ENCODE results near the gene SPOUT1.

DNA sequence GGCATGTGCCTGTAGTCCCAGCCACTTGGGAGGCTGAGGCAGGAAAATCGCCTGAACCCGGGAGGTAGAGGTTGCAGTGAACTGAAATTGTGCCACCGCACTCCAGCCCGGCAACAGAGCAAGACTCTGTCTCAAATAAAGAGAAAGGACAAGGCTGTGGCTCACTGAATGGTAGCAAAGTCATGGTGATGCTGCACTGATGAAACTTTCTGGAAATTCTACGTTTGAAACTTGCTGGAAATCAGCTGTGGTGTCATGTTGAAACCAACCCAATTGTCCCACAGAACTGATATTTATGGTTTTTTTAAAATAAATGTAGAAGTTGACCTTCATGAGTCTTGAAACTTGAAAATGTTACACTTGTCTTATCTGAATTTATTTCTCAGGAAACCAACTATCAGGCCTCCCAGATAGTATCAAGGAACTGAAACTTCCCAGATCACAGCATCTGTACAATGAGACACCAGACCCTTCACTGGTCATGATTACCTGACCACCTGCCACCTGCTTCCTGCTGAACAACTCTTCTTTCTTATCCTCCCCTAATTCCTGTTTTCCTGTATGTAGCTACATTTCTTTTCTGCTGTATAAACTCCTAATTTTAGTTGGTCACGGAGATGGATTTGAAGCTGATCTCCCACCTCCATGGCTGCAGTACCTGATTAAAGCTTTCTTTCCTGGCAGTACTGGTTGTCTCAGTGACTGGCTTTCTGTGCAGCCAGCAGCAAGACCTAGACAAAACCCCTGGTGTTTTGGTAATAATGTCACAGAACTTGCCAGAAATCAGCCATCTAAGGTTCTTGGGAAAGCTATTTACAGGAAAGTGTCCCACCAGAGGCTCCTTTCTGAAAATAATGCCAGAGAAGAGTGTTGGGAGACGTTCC lies 48.2 kb downstream of the SPOUT1 start:
- no peak for TF ChIP-seq EP300 (conservative IDR thresholded peaks at IDR 0.05; ENCODE audit: poor library complexity, severe bottlenecking)
- TF ChIP-seq CTCF (IDR thresholded peaks at IDR 0.05; ENCODE audit: poor library complexity, severe bottlenecking): no peak
